ENCODE data around the gene NEK4. TPM values are rescaled to one million over a fixed set of nuclear protein-coding genes. Genes with fewer than 3 reads are reported as not detected.

The NEK4 gene
- total and polyA plus RNA-seq, 2 of the 13 experiments (the other 11 are each of a cell fraction or from before 2014, with no cell fraction given), result 16.5 to 38.0 TPM

GRCh38 chr3:52705688-52706686 lies 64.8 kb downstream of the NEK4 start, which contains the start of the genes GLT8D1 and SPCS1 (continued):
- TF ChIP-seq BRD4 (CRISPR knock-in tag; IDR thresholded peaks at IDR 0.05), result peak; percentile 84; the same call in 1 of the 2 replicates
- TF ChIP-seq ZBTB4 (CRISPR knock-in tag; IDR thresholded peaks at IDR 0.05; ENCODE audit: borderline replicate concordance), result no peak
- no peak for TF ChIP-seq SSRP1 (CRISPR knock-in tag; IDR thresholded peaks at IDR 0.05)
- peak; percentile 94 for TF ChIP-seq ZKSCAN1 (IDR thresholded peaks at IDR 0.05; ENCODE audit: low read length)
- TF ChIP-seq ZNF770 (CRISPR knock-in tag; IDR thresholded peaks at IDR 0.05), result peak; percentile 63; the same call in 1 of the 2 replicates
- no peak for TF ChIP-seq SIX4 (CRISPR knock-in tag; IDR thresholded peaks at IDR 0.05)
- TF ChIP-seq HNF1B (CRISPR knock-in tag; IDR thresholded peaks at IDR 0.05), result no peak; the same call in 1 of the 2 replicates
- TF ChIP-seq ZNF280B (CRISPR knock-in tag; IDR thresholded peaks at IDR 0.05; ENCODE audit: borderline replicate concordance), result peak; percentile 87
- TF ChIP-seq ZNF24 (IDR thresholded peaks at IDR 0.05), result no peak
- peak; percentile 93 for TF ChIP-seq MXD4 (CRISPR knock-in tag; IDR thresholded peaks at IDR 0.05)
- TF ChIP-seq ZNF850 (CRISPR knock-in tag; conservative IDR thresholded peaks at IDR 0.05), result peak; percentile 93
- TF ChIP-seq RXRB (CRISPR knock-in tag; IDR thresholded peaks at IDR 0.05; ENCODE audit: borderline replicate concordance), result peak; percentile 53; the same call in 1 of the 2 replicates
- TF ChIP-seq ZNF687 (CRISPR knock-in tag; IDR thresholded peaks at IDR 0.05), result peak; percentile 95
- 0 out of 2 replicates have a peak, but pooled peaks have one; percentile 18 for TF ChIP-seq SOX5 (CRISPR knock-in tag; IDR thresholded peaks at IDR 0.05; ENCODE audit: borderline replicate concordance)
- TF ChIP-seq FOXK1 (CRISPR knock-in tag; IDR thresholded peaks at IDR 0.05; ENCODE audit: borderline replicate concordance, low read depth), result peak; percentile 53; the same call in 1 of the 2 replicates

Measured in HepG2 (cell line).